Measurements from ENCODE around the gene TNFRSF17. TPM values are rescaled to one million over a fixed set of nuclear protein-coding genes. Genes with fewer than 3 reads are reported as not detected.
"Not testable (repeated sequence)": the region's sequence is repeated elsewhere in the genome, so short reads cannot be mapped to it uniquely, and the experiment has no call there.

TNFRSF17 gene
- total and polyA plus RNA-seq, 2 experiments from 2014 or later: not detected

DNA sequence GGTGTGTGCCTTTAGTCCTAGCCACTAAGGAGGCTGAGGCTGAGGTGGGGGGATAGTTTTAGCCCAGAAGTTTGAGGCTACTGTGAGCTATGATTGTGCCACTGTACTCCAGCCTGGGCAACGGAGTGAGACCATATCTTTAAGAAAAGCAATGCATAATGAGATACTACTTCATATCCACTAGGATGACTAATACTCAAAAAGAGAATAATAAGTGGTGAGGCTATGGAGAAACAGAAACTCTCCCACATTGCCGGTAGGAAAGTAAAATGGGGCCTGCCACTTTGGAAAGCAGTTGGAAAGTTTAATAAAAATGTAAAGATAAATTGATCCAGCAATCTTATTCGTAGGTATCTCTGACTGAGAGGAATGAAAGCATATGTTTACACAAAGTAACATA lies 18.6 kb upstream of the TNFRSF17 start:
- DNase-seq: peak; percentile 37
- H3K9me3 ChIP-seq (ENCODE audit: low read depth): no peaks in the 10 kb centered on the region
- H3K79me2 ChIP-seq (ENCODE audit: insufficient read depth): no peaks in the 10 kb centered on the region
- in situ Hi-C loops (cut with MboI): no loop called here
- H3K9ac ChIP-seq: no peak overlapping the region
- TF ChIP-seq EZH2 (IDR thresholded peaks at IDR 0.05; ENCODE audit: insufficient read depth, poor library complexity, severe bottlenecking) (no peak), EZH2phosphoT487 (IDR thresholded peaks at IDR 0.05; ENCODE audit: insufficient read depth, low read depth) (no peak)
- 56 to 66% methylated on average over 3 of the region's 3 CpGs for WGBS, 2 experiments (ENCODE audit: low coverage in 1 of 2, low lambda C conversion rate in 2 of 2, missing lambda C conversion rate in 2 of 2)
- no peaks in the 10 kb centered on the region for H3K36me3 ChIP-seq (ENCODE audit: low read depth)
- H3K4me1 ChIP-seq (ENCODE audit: insufficient read depth): no peaks in the 10 kb centered on the region
- H3K4me2 ChIP-seq (ENCODE audit: unreplicated experiment): no peak overlapping the region
- no peak overlapping the region for H3K27ac ChIP-seq
- no peaks in the 10 kb centered on the region for H3K9me2 ChIP-seq (ENCODE audit: insufficient read depth)
- H3K27me3 ChIP-seq (replicated peaks; ENCODE audit: insufficient read depth): no peaks in the 10 kb centered on the region
- no peaks in the 10 kb centered on the region for H3F3A ChIP-seq (ENCODE audit: insufficient read depth)
- no peaks in the 10 kb centered on the region for H4K20me1 ChIP-seq (ENCODE audit: insufficient read depth)
- H3K4me3 ChIP-seq: no peak overlapping the region
- no peak overlapping the region for H2AFZ ChIP-seq

DNA sequence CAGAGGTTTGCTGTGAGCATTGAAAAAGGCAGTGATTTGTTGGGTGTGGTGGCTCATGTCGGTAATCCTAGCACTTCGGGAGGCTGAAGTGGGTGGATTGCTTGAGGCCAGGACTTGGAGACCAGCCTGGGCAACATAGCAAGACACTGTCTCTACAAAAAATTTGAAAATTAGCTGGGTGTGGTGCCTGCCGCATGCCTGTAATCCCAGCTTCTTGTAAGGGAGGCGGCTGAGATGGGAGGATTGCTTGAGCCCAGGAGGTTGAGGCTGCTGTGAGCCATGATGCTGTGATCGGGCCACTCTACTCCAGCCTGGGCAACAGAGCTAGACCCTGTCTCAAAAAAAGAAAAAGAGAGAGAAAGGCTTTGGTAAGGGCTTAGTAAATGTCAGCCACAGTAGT lies 16.2 kb upstream of the TNFRSF17 start:
- Histone ChIP-seq H3K9me2 (ENCODE audit: insufficient read depth) (no peaks in the 10 kb centered on the region), H3K4me1 (ENCODE audit: insufficient read depth) (no peaks in the 10 kb centered on the region), H3K27me3 (replicated peaks; ENCODE audit: insufficient read depth) (no peaks in the 10 kb centered on the region), H3K36me3 (ENCODE audit: low read depth) (no peaks in the 10 kb centered on the region), H2AFZ (no peak overlapping the region), H3K4me3 (no peak overlapping the region), H4K20me1 (ENCODE audit: insufficient read depth) (no peaks in the 10 kb centered on the region), H3K79me2 (ENCODE audit: insufficient read depth) (no peaks in the 10 kb centered on the region), H3K27ac (no peak overlapping the region), H3K9me3 (ENCODE audit: low read depth) (no peaks in the 10 kb centered on the region), H3F3A (ENCODE audit: insufficient read depth) (no peaks in the 10 kb centered on the region), H3K9ac (no peak overlapping the region), H3K4me2 (ENCODE audit: unreplicated experiment) (no peak overlapping the region)
- 38 to 40% methylated on average over 5 of the region's 5 CpGs for WGBS, 2 experiments (ENCODE audit: low coverage in 1 of 2, low lambda C conversion rate in 2 of 2, missing lambda C conversion rate in 2 of 2)
- DNase-seq: no peak
- in situ Hi-C loops (cut with MboI): no loop called here
- TF ChIP-seq EZH2phosphoT487 (IDR thresholded peaks at IDR 0.05; ENCODE audit: insufficient read depth, low read depth) (no peak), EZH2 (IDR thresholded peaks at IDR 0.05; ENCODE audit: insufficient read depth, poor library complexity, severe bottlenecking) (no peak)

DNA sequence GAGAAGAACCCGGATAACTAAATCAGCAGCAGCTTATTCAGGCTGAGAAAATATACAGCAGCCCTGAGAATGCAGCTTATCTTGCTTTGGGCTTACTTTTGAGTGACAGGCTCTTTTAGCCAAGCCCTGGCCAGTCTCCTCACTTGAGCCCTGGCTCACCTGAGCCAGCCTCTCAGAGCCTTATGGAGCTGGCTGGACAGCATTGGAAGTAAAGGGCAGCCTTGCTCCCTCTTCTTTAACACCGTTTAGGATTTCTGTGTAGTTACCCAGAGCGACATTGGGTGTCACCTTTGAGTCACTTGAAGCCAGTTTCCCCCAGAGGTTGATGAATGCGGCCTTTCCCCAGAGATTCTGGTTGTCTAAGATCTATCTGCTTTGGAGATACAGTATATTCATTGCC lies 15.5 kb upstream of the TNFRSF17 start:
- H3F3A ChIP-seq (ENCODE audit: insufficient read depth): no peaks in the 10 kb centered on the region
- H3K4me3 ChIP-seq: no peak overlapping the region
- no peaks in the 10 kb centered on the region for H3K9me3 ChIP-seq (ENCODE audit: low read depth)
- no peaks in the 10 kb centered on the region for H3K36me3 ChIP-seq (ENCODE audit: low read depth)
- H3K9ac ChIP-seq: no peak overlapping the region
- TF ChIP-seq EZH2phosphoT487 (IDR thresholded peaks at IDR 0.05; ENCODE audit: insufficient read depth, low read depth): no peak
- no peak for TF ChIP-seq EZH2 (IDR thresholded peaks at IDR 0.05; ENCODE audit: insufficient read depth, poor library complexity, severe bottlenecking)
- no peaks in the 10 kb centered on the region for H3K4me1 ChIP-seq (ENCODE audit: insufficient read depth)
- no peaks in the 10 kb centered on the region for H3K9me2 ChIP-seq (ENCODE audit: insufficient read depth)
- no peaks in the 10 kb centered on the region for H3K27me3 ChIP-seq (replicated peaks; ENCODE audit: insufficient read depth)
- DNase-seq: peak; percentile 71
- no peaks in the 10 kb centered on the region for H4K20me1 ChIP-seq (ENCODE audit: insufficient read depth)
- no peaks in the 10 kb centered on the region for H3K79me2 ChIP-seq (ENCODE audit: insufficient read depth)
- in situ Hi-C loops (cut with MboI): no loop called here
- no peak overlapping the region for H2AFZ ChIP-seq
- no peak overlapping the region for H3K27ac ChIP-seq
- 6 to 8% methylated on average over 4 of the region's 4 CpGs for WGBS, 2 experiments (ENCODE audit: low coverage in 1 of 2, low lambda C conversion rate in 2 of 2, missing lambda C conversion rate in 2 of 2)
- H3K4me2 ChIP-seq (ENCODE audit: unreplicated experiment): no peak overlapping the region

DNA sequence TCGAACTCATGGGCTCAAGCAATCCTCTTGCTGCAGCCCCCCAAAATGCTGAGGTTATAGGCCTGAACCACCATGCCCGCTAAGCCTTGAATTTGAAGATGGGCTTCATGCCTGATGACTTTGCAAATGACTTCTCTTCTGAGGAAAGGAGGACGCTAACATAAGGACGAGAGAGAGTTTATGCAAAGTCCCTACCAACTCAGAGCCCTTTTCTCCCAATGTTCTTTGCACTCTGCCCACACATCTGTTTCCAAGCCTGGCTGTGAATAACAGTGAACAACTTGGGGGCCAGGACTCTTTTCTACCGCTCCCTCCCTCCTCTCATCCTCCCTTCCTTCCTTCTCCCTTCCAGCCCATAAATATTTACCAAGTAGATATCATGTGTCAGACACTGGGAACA lies 14.6 kb upstream of the TNFRSF17 start:
- H3K79me2 ChIP-seq (ENCODE audit: insufficient read depth): no peaks in the 10 kb centered on the region
- H2AFZ ChIP-seq: peak overlapping the region; percentile 69
- WGBS, 2 experiments (ENCODE audit: low coverage in 1 of 2, low lambda C conversion rate in 2 of 2, missing lambda C conversion rate in 2 of 2): 81 to 84% methylated on average over 5 of the region's 5 CpGs
- no peak overlapping the region for H3K4me3 ChIP-seq
- H3K4me2 ChIP-seq (ENCODE audit: unreplicated experiment): no peak overlapping the region
- peaks cover 6% of the 10 kb centered on the region for H3K4me1 ChIP-seq (ENCODE audit: insufficient read depth)
- no peak overlapping the region for H3K9ac ChIP-seq
- no peak overlapping the region for H3K27ac ChIP-seq
- H3K27me3 ChIP-seq (replicated peaks; ENCODE audit: insufficient read depth): no peaks in the 10 kb centered on the region
- in situ Hi-C loops (cut with MboI): loop anchor here (10.0 kb wide), 1 partner anchor 114 kb away; no protein-coding TSS in a partner anchor
- no peaks in the 10 kb centered on the region for H3K9me3 ChIP-seq (ENCODE audit: low read depth)
- no peaks in the 10 kb centered on the region for H3K9me2 ChIP-seq (ENCODE audit: insufficient read depth)
- no peaks in the 10 kb centered on the region for H4K20me1 ChIP-seq (ENCODE audit: insufficient read depth)
- H3K36me3 ChIP-seq (ENCODE audit: low read depth): no peaks in the 10 kb centered on the region
- TF ChIP-seq EZH2 (IDR thresholded peaks at IDR 0.05; ENCODE audit: insufficient read depth, poor library complexity, severe bottlenecking) (no peak), EZH2phosphoT487 (IDR thresholded peaks at IDR 0.05; ENCODE audit: insufficient read depth, low read depth) (no peak)
- peaks cover 5% of the 10 kb centered on the region; the same call in 1 of the 2 replicates for H3F3A ChIP-seq (ENCODE audit: insufficient read depth)
- DNase-seq: no peak

DNA sequence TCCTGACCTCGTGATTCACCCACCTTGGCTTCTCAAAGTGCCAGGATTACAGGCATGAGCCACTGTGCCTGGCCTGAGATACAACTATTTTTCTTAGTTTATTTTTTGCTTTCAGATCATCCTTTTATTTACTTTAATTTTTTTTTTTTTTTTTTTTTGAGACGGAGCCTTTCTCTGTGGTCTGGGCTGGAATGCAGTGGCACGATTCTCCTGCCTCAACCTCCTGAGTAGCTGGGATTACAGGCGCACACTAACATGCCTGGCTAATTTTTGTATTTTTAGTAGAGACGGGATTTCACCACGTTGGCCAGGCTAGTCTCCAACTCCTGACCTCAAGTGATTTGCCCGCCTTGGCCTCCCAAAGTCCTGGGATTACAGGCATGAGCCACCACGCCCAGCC lies 11.4 kb upstream of the TNFRSF17 start:
- H3K27me3 ChIP-seq (replicated peaks; ENCODE audit: insufficient read depth); H4K20me1 ChIP-seq (ENCODE audit: insufficient read depth); H2AFZ ChIP-seq; H3K9ac ChIP-seq; H3K4me3 ChIP-seq; H3K9me2 ChIP-seq (ENCODE audit: insufficient read depth); H3K79me2 ChIP-seq (ENCODE audit: insufficient read depth); H3K36me3 ChIP-seq (ENCODE audit: low read depth); H3K27ac ChIP-seq; H3K9me3 ChIP-seq (ENCODE audit: low read depth); DNase-seq; H3K4me2 ChIP-seq (ENCODE audit: unreplicated experiment): not testable (repeated sequence)
- in situ Hi-C loops (cut with MboI): loop anchor here (10.0 kb wide), 1 partner anchor 111 kb away; no protein-coding TSS in a partner anchor
- 91 to 95% methylated on average over 8 of the region's 8 CpGs for WGBS, 2 experiments (ENCODE audit: low coverage in 1 of 2, low lambda C conversion rate in 2 of 2, missing lambda C conversion rate in 2 of 2)
- Histone ChIP-seq H3K4me1 (ENCODE audit: insufficient read depth) (peaks cover 25% of the 10 kb centered on the region), H3F3A (ENCODE audit: insufficient read depth) (peaks cover 24% of the 10 kb centered on the region; the same call in 1 of the 2 replicates)
